Iris pigment epithelial cell (primary cell): ENCODE results near the gene PGK2.

ENCODE experiments used
- DNase-seq: peaks from one replicate; pipeline ENCODE4 v3.0.0-alpha.2; 2011; ENCODE audit warnings: low read depth

The PGK2 gene

GRCh38 chr6:49736017-49736508 lies 51.0 kb downstream of the PGK2 start:
- DNase-seq = no peak
